Natural killer cell treated with Interleukin-12 subunit alpha and Interleukin-12 subunit beta and Interleukin-15 and Interleukin-18, amount 100 ng/mL, for 72 hours (primary cell): ENCODE results near the gene GFY. TPM values are rescaled to one million over a fixed set of nuclear protein-coding genes. Genes with fewer than 3 reads are reported as not detected.

Source experiments
- ATAC-seq, 2 donors: fragments of 150-1000 bp; cut with Tn5 transposase in 1 of 2; sonication (Bioruptor Pico), chemical (Tn5 transposase) in 1 of 2; 2 replicates each; pipeline ENCODE4 v1.10.0; 2021
- DNase-seq: peaks from one replicate; pipeline ENCODE4 v3.0.0; 2022; ENCODE audit warnings: low spot score
- H3K27ac Mint-ChIP-seq, 2 donors: 1 replicate in 1 of 2; 2 replicates in 1 of 2; pipeline ENCODE4 v1.8.0; 2022; ENCODE audit warnings: mixed read lengths in 2 of 2, mild to moderate bottlenecking in 1 of 2, moderate library complexity in 1 of 2
- H3K27me3 Mint-ChIP-seq, 2 donors: 1 replicate in 1 of 2; 2 replicates in 1 of 2; pipeline ENCODE4 v1.8.0; 2022; ENCODE audit warnings: mixed read lengths in 2 of 2
- H3K36me3 Mint-ChIP-seq: one replicate; pipeline ENCODE4 v1.8.0; 2022; ENCODE audit warnings: mixed read lengths
- H3K4me1 Mint-ChIP-seq, 2 donors: 1 replicate in 1 of 2; 2 replicates in 1 of 2; pipeline ENCODE4 v1.8.0; 2022; ENCODE audit warnings: low read depth in 2 of 2, mixed read lengths in 2 of 2, mild to moderate bottlenecking in 1 of 2
- H3K4me3 Mint-ChIP-seq: one replicate; pipeline ENCODE4 v1.8.0; 2022; ENCODE audit warnings: mixed read lengths
- H3K9me3 Mint-ChIP-seq: 2 replicates; pipeline ENCODE4 v1.8.0; 2022; ENCODE audit warnings: mixed read lengths
- total RNA-seq, 2 donors: library from RNA; stranded (reverse); gene quantifications; one replicate each; pipeline ENCODE4 v1.2.3, GENCODE V29; 2022

The GFY gene
- total RNA-seq, 2 donors from 2014 or later = not detected

GRCh38 chr19:49427339-49427738 lies 2.2 kb downstream of the GFY start:
- Mint-ChIP-seq H3K9me3 (no peaks in the 10 kb centered on the region), H3K36me3 (peaks cover 15% of the 10 kb centered on the region), H3K27me3 (peaks cover 65 to 89% of the 10 kb centered on the region in 2 donors), H3K27ac (peak overlapping the region in 1 of 2 donors; percentile 55), H3K4me1 (peaks cover 44 to 45% of the 10 kb centered on the region in 2 donors), H3K4me3 (peak overlapping the region; percentile 5)
- DNase-seq = no peak
- ATAC-seq = no peak

GRCh38 chr19:49427855-49428546 lies 2.8 kb downstream of the GFY start:
- H3K4me1 Mint-ChIP-seq = peaks cover 39 to 40% of the 10 kb centered on the region in 2 donors
- no peak overlapping the region for H3K27ac Mint-ChIP-seq
- peaks cover 15% of the 10 kb centered on the region for H3K36me3 Mint-ChIP-seq
- ATAC-seq = peak; percentile 39 to 55
- DNase-seq = no peak
- no peaks in the 10 kb centered on the region for H3K9me3 Mint-ChIP-seq
- H3K4me3 Mint-ChIP-seq = peak overlapping the region; percentile 51
- peaks cover 62 to 85% of the 10 kb centered on the region in 2 donors for H3K27me3 Mint-ChIP-seq

- Mint-ChIP-seq H3K9me3 (no peaks in the 10 kb centered on the region), H3K27me3 (peaks cover 62 to 85% of the 10 kb centered on the region in 2 donors), H3K4me1 (peaks cover 36 to 38% of the 10 kb centered on the region in 2 donors), H3K4me3 (no peak overlapping the region), H3K27ac (no peak overlapping the region), H3K36me3 (peaks cover 15% of the 10 kb centered on the region)
- ATAC-seq = no peak
- DNase-seq = no peak
These were observed 3.6 kb downstream of the GFY start for GRCh38 chr19:49428547-49429451.

- no peak overlapping the region for H3K27ac Mint-ChIP-seq
These were observed 5.0 kb downstream of the GFY start for GRCh38 chr19:49430172-49430677.

DNA sequence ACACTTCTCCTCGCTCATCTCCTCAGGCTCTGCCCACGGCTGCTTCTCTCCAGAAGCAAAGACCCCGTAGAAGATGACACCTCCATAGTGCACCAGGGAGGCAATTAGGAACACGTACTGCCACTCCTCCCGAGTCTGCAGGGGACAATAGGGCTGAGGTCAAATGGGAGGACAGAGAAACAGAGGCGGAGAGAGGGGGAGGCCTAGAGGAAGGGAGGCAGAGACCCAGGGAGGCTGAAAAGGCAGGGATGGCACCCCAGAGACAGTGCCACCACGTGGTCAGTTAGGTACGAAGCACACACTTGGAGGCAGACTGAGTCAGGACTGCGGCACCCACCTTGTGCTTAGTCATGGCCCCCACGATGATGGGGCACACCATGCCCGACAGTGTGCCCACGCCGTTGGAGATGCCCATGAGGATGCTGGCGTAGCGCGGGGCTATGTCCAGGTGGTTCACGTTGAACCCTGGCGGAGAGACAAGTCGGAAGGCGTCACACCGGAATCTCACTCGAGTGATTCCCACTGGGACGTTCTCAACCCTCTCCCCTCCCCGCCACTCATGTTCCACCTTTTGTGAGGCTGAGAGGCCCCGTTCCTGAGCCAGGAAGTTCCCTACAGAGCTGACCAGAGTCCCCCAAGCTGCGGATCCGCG lies 5.6 kb downstream of the GFY start:
- ATAC-seq = no peak
- Mint-ChIP-seq H3K4me3 (no peak overlapping the region), H3K9me3 (no peaks in the 10 kb centered on the region), H3K27me3 (peaks cover 58 to 81% of the 10 kb centered on the region in 2 donors), H3K27ac (no peak overlapping the region), H3K4me1 (peaks cover 33 to 37% of the 10 kb centered on the region in 2 donors), H3K36me3 (peaks cover 15% of the 10 kb centered on the region)
- no peak for DNase-seq

More at GRCh38 chr19:49430172-49430677, 5.0 kb downstream of the GFY start:
- Mint-ChIP-seq H3K27me3 (peaks cover 59 to 81% of the 10 kb centered on the region in 2 donors), H3K9me3 (no peaks in the 10 kb centered on the region), H3K4me3 (no peak overlapping the region), H3K36me3 (peaks cover 15% of the 10 kb centered on the region), H3K4me1 (peaks cover 33 to 34% of the 10 kb centered on the region in 2 donors)
- ATAC-seq (no peak), DNase-seq (no peak)

DNA sequence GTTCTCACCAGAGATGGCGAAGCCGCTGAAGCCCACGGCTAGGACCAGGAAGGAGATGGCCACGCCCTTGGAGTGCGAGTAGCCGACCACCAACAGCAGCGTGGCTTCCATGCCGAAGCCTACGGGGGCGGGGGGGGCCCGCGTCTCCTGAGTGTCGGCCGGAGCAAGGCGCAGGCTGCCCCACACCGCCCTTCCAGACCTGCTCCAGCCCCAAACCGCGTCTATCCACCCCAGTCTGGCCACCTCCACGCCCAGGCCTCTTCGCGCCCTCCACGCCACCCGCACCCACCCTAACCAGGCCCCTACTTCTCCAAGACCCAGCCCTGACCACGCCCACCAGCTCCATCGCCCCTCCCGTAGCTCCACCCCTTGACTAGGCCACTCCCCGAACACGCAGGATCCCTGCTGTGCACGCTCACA lies 6.2 kb downstream of the GFY start:
- ATAC-seq = no peak
- Mint-ChIP-seq H3K36me3 (peaks cover 14% of the 10 kb centered on the region), H3K4me1 (peaks cover 35 to 40% of the 10 kb centered on the region in 2 donors)

GRCh38 chr19:49432141-49433073 lies 7.2 kb downstream of the GFY start:
- H3K4me3 Mint-ChIP-seq = no peak overlapping the region
- H3K36me3 Mint-ChIP-seq = peaks cover 5% of the 10 kb centered on the region
- DNase-seq (no peak), ATAC-seq (peak; percentile 49 to 65)
- no peaks in the 10 kb centered on the region for H3K9me3 Mint-ChIP-seq
- H3K4me1 Mint-ChIP-seq = peaks cover 25 to 36% of the 10 kb centered on the region in 2 donors
- H3K27ac Mint-ChIP-seq = no peak overlapping the region
- peaks cover 53 to 81% of the 10 kb centered on the region in 2 donors for H3K27me3 Mint-ChIP-seq

More for the DNA sequence above, 6.2 kb downstream of the GFY start:
- Mint-ChIP-seq H3K27me3 (peaks cover 58 to 81% of the 10 kb centered on the region in 2 donors), H3K4me3 (no peak overlapping the region), H3K27ac (no peak overlapping the region), H3K9me3 (no peaks in the 10 kb centered on the region)
- no peak for DNase-seq

GRCh38 chr19:49433240-49433901 lies 8.2 kb downstream of the GFY start:
- no peak overlapping the region for H3K4me3 Mint-ChIP-seq
- DNase-seq = no peak

DNA sequence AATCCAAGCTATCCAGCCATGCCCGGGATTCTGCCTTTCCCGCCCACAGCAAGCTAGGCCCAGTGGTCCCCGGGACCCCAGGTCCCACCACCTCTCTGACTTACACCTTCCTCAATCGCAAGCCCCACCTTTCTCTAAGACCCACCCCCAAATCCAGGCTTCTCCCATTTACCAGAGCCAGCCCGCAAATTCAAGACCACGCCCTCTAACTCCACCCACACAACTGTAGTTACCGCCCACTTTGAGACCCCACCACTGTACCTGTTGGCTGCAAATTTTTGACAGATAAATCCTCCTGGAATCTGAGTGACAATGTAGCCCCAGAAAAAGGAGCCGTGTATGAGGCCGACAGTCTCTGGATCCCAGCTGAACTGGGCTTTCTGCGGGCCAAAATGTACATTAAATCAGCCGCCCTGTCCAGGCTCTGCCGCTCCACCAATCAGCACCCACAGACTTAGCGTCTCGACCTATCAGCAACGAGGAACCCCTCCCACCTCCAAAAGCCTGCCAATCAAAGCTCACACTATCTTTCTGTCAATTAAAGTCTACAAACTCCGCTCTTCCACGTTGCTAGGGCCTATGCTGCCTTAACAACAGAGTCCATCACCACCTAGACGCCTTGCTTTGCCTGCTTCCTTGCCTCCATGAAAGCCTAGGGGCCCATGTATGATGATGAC lies 9.9 kb downstream of the GFY start:
- Mint-ChIP-seq H3K4me1 (peaks cover 12 to 24% of the 10 kb centered on the region in 2 donors), H3K36me3 (peaks cover under 1% of the 10 kb centered on the region), H3K4me3 (no peak overlapping the region), H3K27me3 (peaks cover 64 to 83% of the 10 kb centered on the region in 2 donors), H3K9me3 (no peaks in the 10 kb centered on the region), H3K27ac (no peak overlapping the region)
- ATAC-seq = no peak
- DNase-seq = no peak

More at GRCh38 chr19:49433240-49433901, 8.2 kb downstream of the GFY start:
- Mint-ChIP-seq H3K9me3 (no peaks in the 10 kb centered on the region), H3K4me1 (peaks cover 19 to 28% of the 10 kb centered on the region in 2 donors), H3K36me3 (peaks cover 5% of the 10 kb centered on the region), H3K27ac (no peak overlapping the region), H3K27me3 (peaks cover 58 to 82% of the 10 kb centered on the region in 2 donors)
- ATAC-seq = no peak

DNA sequence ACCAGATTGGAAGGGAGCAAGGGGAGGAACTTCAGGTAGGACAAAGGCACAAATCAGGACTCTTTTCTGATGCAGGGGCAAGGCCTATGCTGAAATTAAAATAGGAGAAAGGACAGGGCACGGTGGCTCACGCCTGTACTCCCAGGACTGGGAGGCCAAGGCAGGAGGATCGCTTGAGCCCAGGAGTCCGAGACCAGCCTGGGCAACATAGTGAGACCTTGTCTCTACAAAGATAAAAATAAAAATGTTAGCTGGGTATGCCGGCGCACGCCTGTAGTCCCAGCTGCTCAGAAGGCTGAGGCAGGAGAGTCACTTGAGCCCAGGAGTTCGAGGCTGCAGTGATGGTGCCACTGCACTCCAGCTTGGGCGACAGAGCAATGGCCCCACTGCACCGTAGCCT lies 10.5 kb downstream of the GFY start:
- ATAC-seq (no peak), DNase-seq (no peak)
- H3K4me3 Mint-ChIP-seq = no peak overlapping the region
- H3K27ac Mint-ChIP-seq = no peak overlapping the region
- peaks cover 64 to 83% of the 10 kb centered on the region in 2 donors for H3K27me3 Mint-ChIP-seq
- peaks cover 3% of the 10 kb centered on the region for H3K36me3 Mint-ChIP-seq
- peaks cover 14 to 25% of the 10 kb centered on the region in 2 donors for H3K4me1 Mint-ChIP-seq
- H3K9me3 Mint-ChIP-seq = no peaks in the 10 kb centered on the region

GRCh38 chr19:49436381-49437017 lies 11.3 kb downstream of the GFY start:
- Mint-ChIP-seq H3K9me3 (no peaks in the 10 kb centered on the region), H3K4me1 (peaks cover 19 to 28% of the 10 kb centered on the region in 2 donors), H3K36me3 (peaks cover 6% of the 10 kb centered on the region), H3K27me3 (peaks cover 66 to 88% of the 10 kb centered on the region in 2 donors), H3K4me3 (no peak overlapping the region), H3K27ac (no peak overlapping the region)
- DNase-seq = no peak
- ATAC-seq = peak; percentile 39 to 59
